CD4-positive, CD25-positive, alpha-beta regulatory T cell (primary cell): ENCODE results near the gene LRRC4C. TPM values are rescaled to one million over a fixed set of nuclear protein-coding genes. Genes with fewer than 3 reads are reported as not detected.
"Not testable (repeated sequence)": the region's sequence is repeated elsewhere in the genome, so short reads cannot be mapped to it uniquely, and the experiment has no call there.

Source experiments
- ATAC-seq, 2 donors: fragments of 150-1000 bp; cut with Tn5 transposase; one replicate each; pipeline ENCODE4 v1.10.0; 2021; ENCODE audit warnings: low read depth in 2 of 2, moderate number of reproducible peaks in 2 of 2, moderate library complexity in 1 of 2
- DNase-seq, 3 donors: peaks; one replicate each; pipeline versions ENCODE4 v3.0.0 to v3.0.0-alpha.2; 2012 to 2022; ENCODE audit warnings: mixed read lengths in 1 of 3
- H3K27ac ChIP-seq: one replicate; pipeline ENCODE4 v1.7.0; 2013; ENCODE audit warnings: mild to moderate bottlenecking, low read length; ENCODE audit not compliant: insufficient read depth, poor library complexity, severe bottlenecking
- H3K27me3 ChIP-seq: one replicate; pipeline ENCODE4 v1.7.0; 2013; ENCODE audit warnings: low read length; ENCODE audit not compliant: control insufficient read depth, insufficient read depth
- H3K36me3 ChIP-seq: one replicate; pipeline ENCODE4 v1.7.0; 2013; ENCODE audit warnings: mild to moderate bottlenecking, low read length, moderate library complexity; ENCODE audit not compliant: control insufficient read depth, insufficient read depth
- H3K4me1 ChIP-seq: 2 replicates; pipeline ENCODE4 v1.7.0; 2013; ENCODE audit warnings: mild to moderate bottlenecking, low read length; ENCODE audit not compliant: insufficient read depth, control insufficient read depth, poor library complexity, severe bottlenecking
- H3K4me3 ChIP-seq: one replicate; pipeline ENCODE4 v1.7.0; 2013; ENCODE audit warnings: low read depth, mild to moderate bottlenecking, low read length, moderate library complexity
- H3K9me3 ChIP-seq, 2 experiments: 1 replicate in 1 of 2; 2 replicates in 1 of 2; pipeline ENCODE4 v1.7.0; 2013; ENCODE audit warnings: low read length in 2 of 2, mild to moderate bottlenecking in 1 of 2, moderate library complexity in 1 of 2; ENCODE audit not compliant: control insufficient read depth in 2 of 2
- H3K27ac Mint-ChIP-seq, 3 donors: one replicate each; pipeline ENCODE4 v1.8.0; 2020 to 2022; ENCODE audit warnings: mild to moderate bottlenecking in 3 of 3, mixed read lengths in 3 of 3, moderate library complexity in 2 of 3
- H3K27me3 Mint-ChIP-seq: one replicate; pipeline ENCODE4 v1.8.0; 2022; ENCODE audit warnings: mild to moderate bottlenecking, mixed read lengths
- H3K36me3 Mint-ChIP-seq: one replicate; pipeline ENCODE4 v1.8.0; 2020; ENCODE audit warnings: mixed read lengths
- H3K4me1 Mint-ChIP-seq, 4 donors: one replicate each; pipeline ENCODE4 v1.8.0; 2020 to 2022; ENCODE audit warnings: mixed read lengths in 4 of 4, mild to moderate bottlenecking in 1 of 4
- H3K4me3 Mint-ChIP-seq, 4 donors: one replicate each; pipeline ENCODE4 v1.8.0; 2020 to 2022; ENCODE audit warnings: mild to moderate bottlenecking in 4 of 4, mixed read lengths in 4 of 4, moderate library complexity in 3 of 4
- H3K9me3 Mint-ChIP-seq, 7 donors: one replicate each; pipeline ENCODE4 v1.8.0; 2020 to 2022; ENCODE audit warnings: mixed read lengths in 7 of 7, mild to moderate bottlenecking in 3 of 7, moderate library complexity in 2 of 7
- polyA plus RNA-seq, 4 donors: library from polyadenylated mRNA; unstranded; fragments of 300-500 nt; fragmentation: Illumina TruSeq; gene quantifications; one replicate each; pipeline ENCODE4 v1.2.3, GENCODE V29; 2021
- total RNA-seq: library from RNA; stranded (reverse); gene quantifications from one replicate; pipeline ENCODE4 v1.2.3, GENCODE V29; 2022

The LRRC4C gene
- total and polyA plus RNA-seq, 5 donors from 2014 or later: not detected

DNA sequence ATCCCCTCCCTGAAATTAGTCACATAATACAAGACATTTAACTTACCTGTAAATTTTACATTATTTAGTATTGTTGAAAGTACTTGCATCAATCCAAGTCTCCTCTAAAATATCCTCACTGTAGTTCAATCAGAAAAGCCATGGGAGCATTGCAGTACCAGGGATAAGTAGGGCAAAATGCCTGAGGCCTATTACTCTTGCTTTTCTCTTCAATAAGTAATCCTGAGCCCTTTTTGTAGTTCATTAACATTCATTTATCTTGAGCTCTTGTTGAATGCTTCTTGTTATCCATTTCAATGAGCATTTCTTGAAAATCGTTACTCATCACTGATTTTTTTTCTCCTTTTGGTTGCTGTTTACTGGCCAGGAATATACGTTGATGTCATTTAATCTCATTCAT, 414.7 kb downstream of the LRRC4C start:
- ATAC-seq (no peak), DNase-seq (no peak)
- no peaks in the 10 kb centered on the region for H3K36me3 Mint-ChIP-seq
- no peaks in the 10 kb centered on the region for H3K36me3 ChIP-seq
- no peak overlapping the region for H3K27ac ChIP-seq
- H3K4me3 ChIP-seq: no peak overlapping the region
- no peaks in the 10 kb centered on the region for H3K4me1 ChIP-seq
- H3K27ac Mint-ChIP-seq: no peak overlapping the region
- peaks cover 0 to 35% (median 9%) of the 10 kb centered on the region in 7 donors for H3K9me3 Mint-ChIP-seq
- H3K27me3 ChIP-seq: no peaks in the 10 kb centered on the region
- no peak overlapping the region for H3K4me3 Mint-ChIP-seq
- no peaks in the 10 kb centered on the region for H3K27me3 Mint-ChIP-seq
- no peaks in the 10 kb centered on the region for H3K4me1 Mint-ChIP-seq
- H3K9me3 ChIP-seq: peaks cover 0 to 6% of the 10 kb centered on the region in 2 experiments

DNA sequence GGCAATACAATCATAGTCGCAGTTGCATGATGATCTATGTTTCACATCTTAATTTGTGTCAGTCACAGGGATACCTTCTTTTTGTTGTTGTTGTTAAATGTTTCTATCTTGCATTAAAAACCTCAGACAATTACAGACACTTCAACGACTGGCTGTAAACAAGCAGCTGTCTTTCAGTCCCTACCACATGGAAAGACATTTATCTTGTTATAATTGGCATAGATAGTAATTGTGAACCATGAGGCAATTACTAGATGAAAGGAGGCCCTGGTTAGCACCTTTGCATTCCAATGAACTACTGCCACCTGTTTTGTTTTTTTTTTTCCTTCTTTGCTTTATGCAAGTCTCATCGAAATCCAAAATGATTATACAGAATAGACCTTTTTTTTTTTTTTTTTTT, 416.8 kb downstream of the LRRC4C start:
- H3K36me3 Mint-ChIP-seq: no peaks in the 10 kb centered on the region
- Histone ChIP-seq H3K36me3 (no peaks in the 10 kb centered on the region), H3K27me3 (no peaks in the 10 kb centered on the region), H3K4me3 (no peak overlapping the region), H3K4me1 (no peaks in the 10 kb centered on the region), H3K9me3 (peaks cover 3 to 6% of the 10 kb centered on the region in 2 experiments), H3K27ac (no peak overlapping the region)
- H3K4me3 Mint-ChIP-seq: no peak overlapping the region
- ATAC-seq: no peak
- H3K27ac Mint-ChIP-seq: no peak overlapping the region
- H3K9me3 Mint-ChIP-seq: peaks cover 0 to 27% (median 9%) of the 10 kb centered on the region in 7 donors
- H3K4me1 Mint-ChIP-seq: no peaks in the 10 kb centered on the region
- no peaks in the 10 kb centered on the region for H3K27me3 Mint-ChIP-seq
- no peak for DNase-seq

DNA sequence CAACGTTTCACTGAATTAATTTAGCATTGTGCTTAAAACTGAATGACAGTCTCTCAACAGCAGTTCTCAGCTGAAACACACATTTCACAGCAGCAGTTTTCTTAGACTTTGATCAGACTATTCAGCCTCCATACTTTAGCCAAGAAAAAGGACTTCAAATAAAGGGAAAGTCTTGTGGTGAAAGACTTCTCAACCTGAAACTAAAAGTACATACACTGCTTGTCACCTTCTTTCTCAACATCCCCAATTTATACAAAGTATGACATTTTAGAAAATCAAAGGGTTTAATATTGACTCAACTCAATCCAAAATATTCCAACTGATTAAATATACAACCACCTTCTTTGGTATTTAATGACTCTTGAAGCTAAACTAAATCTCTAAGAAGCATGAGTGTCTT, 419.0 kb downstream of the LRRC4C start:
- H3K27me3 ChIP-seq: no peaks in the 10 kb centered on the region
- Mint-ChIP-seq H3K27me3 (no peaks in the 10 kb centered on the region), H3K9me3 (peaks cover 0 to 20% (median 9%) of the 10 kb centered on the region in 7 donors), H3K4me3 (no peak overlapping the region), H3K27ac (no peak overlapping the region), H3K4me1 (no peaks in the 10 kb centered on the region), H3K36me3 (no peaks in the 10 kb centered on the region)
- DNase-seq (no peak), ATAC-seq (no peak)
- H3K27ac ChIP-seq: no peak overlapping the region
- H3K4me3 ChIP-seq: no peak overlapping the region
- H3K9me3 ChIP-seq: peaks cover 3 to 6% of the 10 kb centered on the region in 2 experiments
- no peaks in the 10 kb centered on the region for H3K36me3 ChIP-seq
- no peaks in the 10 kb centered on the region for H3K4me1 ChIP-seq

DNA sequence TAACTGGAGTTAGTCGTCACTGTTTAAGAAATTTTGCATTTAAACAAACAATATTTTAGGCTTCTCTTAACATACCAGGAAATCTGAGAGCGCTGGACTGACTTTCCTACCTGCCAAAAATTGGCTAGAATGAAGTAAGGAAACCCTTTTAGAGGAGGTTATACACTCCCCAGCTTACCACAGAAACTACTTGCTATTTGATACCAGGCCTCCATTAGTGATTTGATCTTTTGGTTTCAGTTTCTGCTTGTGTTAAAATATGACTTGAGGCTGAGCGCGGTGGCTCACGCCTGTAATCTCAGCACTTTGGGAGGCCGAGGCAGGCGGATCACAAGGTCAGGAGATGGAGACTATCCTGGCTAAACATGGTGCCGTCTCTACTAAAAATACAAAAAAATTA, 419.9 kb downstream of the LRRC4C start:
- ATAC-seq: no peak
- Mint-ChIP-seq H3K27me3 (no peaks in the 10 kb centered on the region), H3K36me3 (no peaks in the 10 kb centered on the region), H3K4me3 (no peak overlapping the region), H3K4me1 (no peaks in the 10 kb centered on the region), H3K27ac (no peak overlapping the region), H3K9me3 (peaks cover 0 to 19% (median 9%) of the 10 kb centered on the region in 7 donors)
- no peak for DNase-seq
- Histone ChIP-seq H3K4me3 (no peak overlapping the region), H3K27me3 (no peaks in the 10 kb centered on the region), H3K27ac (no peak overlapping the region), H3K36me3 (no peaks in the 10 kb centered on the region), H3K4me1 (no peaks in the 10 kb centered on the region), H3K9me3 (peaks cover 3 to 6% of the 10 kb centered on the region in 2 experiments)

DNA sequence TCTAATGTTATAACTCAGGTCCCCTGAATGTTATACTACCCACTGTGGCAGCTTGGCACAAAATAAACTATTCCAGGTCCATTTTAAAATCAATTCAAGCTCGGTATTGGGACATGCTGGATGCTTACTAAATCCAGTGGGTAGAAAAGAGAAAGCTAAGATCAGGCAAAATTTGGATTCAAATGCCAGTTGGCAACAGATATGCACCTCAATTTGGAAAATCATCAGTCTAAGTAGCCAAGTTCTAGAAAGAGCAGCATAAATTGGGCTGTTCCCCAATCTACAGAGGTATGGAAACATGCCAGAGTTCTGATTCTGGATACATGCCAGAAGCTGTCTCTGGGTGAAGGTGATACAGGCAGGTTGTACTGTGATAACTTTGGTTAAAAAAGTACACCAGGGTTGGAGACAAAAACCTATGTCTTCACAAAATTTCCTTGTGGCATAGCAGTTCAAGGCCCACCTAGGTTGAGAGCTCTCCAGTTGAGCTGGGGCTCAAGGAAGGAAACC, 427.8 kb downstream of the LRRC4C start:
- Histone ChIP-seq H3K4me3 (no peak overlapping the region), H3K36me3 (no peaks in the 10 kb centered on the region), H3K9me3 (peaks cover 3% of the 10 kb centered on the region in 2 experiments), H3K4me1 (no peaks in the 10 kb centered on the region), H3K27ac (no peak overlapping the region), H3K27me3 (no peaks in the 10 kb centered on the region)
- Mint-ChIP-seq H3K27ac (no peak overlapping the region), H3K4me3 (no peak overlapping the region), H3K27me3 (no peaks in the 10 kb centered on the region), H3K36me3 (no peaks in the 10 kb centered on the region), H3K4me1 (no peaks in the 10 kb centered on the region), H3K9me3 (peaks cover 2 to 22% (median 5%) of the 10 kb centered on the region in 7 donors)
- DNase-seq (no peak), ATAC-seq (no peak)

DNA sequence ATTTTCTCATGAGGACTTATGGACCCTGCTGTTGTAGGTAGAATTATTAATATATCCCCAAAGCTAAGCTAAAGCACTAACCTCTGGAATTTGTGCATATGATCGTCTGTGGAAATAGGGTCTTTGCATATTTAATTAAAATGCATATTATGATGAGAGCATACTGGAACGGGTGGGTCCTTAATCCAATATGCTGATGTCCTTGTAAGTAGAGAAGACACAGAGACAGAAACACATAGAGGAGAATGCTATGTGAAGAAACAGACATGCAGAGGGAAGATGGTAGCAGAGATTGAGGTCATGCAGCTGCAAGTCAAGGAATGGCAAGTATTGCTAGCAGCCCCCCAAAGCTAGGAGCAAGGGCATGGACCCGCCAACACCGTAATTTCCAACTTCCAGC, 439.2 kb downstream of the LRRC4C start:
- H3K4me3 ChIP-seq: no peak overlapping the region
- H3K36me3 Mint-ChIP-seq: no peaks in the 10 kb centered on the region
- H3K27ac Mint-ChIP-seq: no peak overlapping the region
- no peak for ATAC-seq
- no peak for DNase-seq
- no peaks in the 10 kb centered on the region for H3K27me3 ChIP-seq
- no peaks in the 10 kb centered on the region for H3K4me1 Mint-ChIP-seq
- peaks cover 6 to 45% (median 9%) of the 10 kb centered on the region in 7 donors for H3K9me3 Mint-ChIP-seq
- H3K36me3 ChIP-seq: no peaks in the 10 kb centered on the region
- no peaks in the 10 kb centered on the region for H3K4me1 ChIP-seq
- peaks cover 0 to 4% of the 10 kb centered on the region in 2 experiments for H3K9me3 ChIP-seq
- H3K27ac ChIP-seq: no peak overlapping the region
- no peak overlapping the region for H3K4me3 Mint-ChIP-seq
- no peaks in the 10 kb centered on the region for H3K27me3 Mint-ChIP-seq

DNA sequence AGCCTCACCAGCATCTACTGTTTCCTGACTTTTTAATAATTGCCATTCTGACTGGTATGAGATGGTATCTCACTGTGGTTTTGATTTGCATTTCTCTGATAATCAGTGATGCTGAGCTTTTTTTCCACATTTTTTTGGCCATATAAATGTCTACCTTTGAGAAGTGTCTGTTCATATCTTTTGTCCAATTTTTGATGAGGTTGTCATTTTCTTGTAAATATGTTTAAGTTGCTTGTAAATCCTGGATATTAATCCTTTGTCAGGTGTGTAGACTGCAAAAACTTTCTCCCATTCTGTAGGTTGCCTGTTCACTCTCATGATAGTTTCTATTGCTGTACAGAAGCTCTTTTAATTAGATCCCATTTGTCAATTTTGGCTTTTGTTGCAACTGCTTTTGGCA, 439.8 kb downstream of the LRRC4C start:
- not testable (repeated sequence) for H3K27me3 Mint-ChIP-seq, H3K36me3 Mint-ChIP-seq, H3K36me3 ChIP-seq, H3K4me3 Mint-ChIP-seq, H3K27ac Mint-ChIP-seq, ATAC-seq, H3K4me3 ChIP-seq, DNase-seq, H3K4me1 ChIP-seq, H3K27me3 ChIP-seq, H3K4me1 Mint-ChIP-seq, H3K27ac ChIP-seq, H3K9me3 ChIP-seq
- H3K9me3 Mint-ChIP-seq: peaks cover 6 to 41% (median 9%) of the 10 kb centered on the region in 7 donors

DNA sequence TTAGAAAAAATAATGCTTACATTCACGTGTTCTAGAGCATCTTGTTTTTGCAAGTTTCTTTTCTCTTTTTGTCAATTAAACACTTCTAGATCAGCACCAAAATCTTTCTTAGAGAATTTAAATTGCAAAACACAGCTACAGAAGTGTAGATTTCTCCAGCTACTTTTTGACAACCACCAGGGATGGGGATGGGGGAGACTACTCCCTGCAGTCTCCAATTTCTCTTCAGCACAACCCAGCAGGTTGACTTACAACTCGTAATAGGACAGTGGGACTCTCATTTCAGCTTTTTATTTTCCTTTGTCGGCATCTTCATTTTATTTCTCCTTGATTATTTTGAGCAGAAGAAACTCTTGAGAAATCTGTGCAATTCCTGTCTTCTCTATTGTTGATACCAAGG, 441.2 kb downstream of the LRRC4C start:
- Histone ChIP-seq H3K36me3 (no peaks in the 10 kb centered on the region), H3K4me3 (no peak overlapping the region), H3K27ac (no peak overlapping the region), H3K27me3 (no peaks in the 10 kb centered on the region), H3K9me3 (peaks cover 0 to 4% of the 10 kb centered on the region in 2 experiments), H3K4me1 (no peaks in the 10 kb centered on the region)
- Mint-ChIP-seq H3K4me1 (no peaks in the 10 kb centered on the region), H3K9me3 (peaks cover 3 to 31% (median 9%) of the 10 kb centered on the region in 7 donors), H3K27ac (no peak overlapping the region), H3K27me3 (no peaks in the 10 kb centered on the region), H3K36me3 (no peaks in the 10 kb centered on the region), H3K4me3 (no peak overlapping the region)
- ATAC-seq (no peak), DNase-seq (no peak)
